Small intestine (tissue), 7 donors: Measurements from ENCODE around the gene FARS2. TPM values are rescaled to one million over a fixed set of nuclear protein-coding genes. Genes with fewer than 3 reads are reported as not detected.

Source experiments
- DNase-seq, 2 donors: peaks; one replicate each; pipeline versions ENCODE4 v3.0.0 to v3.0.0-alpha.2; 2013
- FAIRE-seq: peaks from 2 replicates; lab custom pipeline; 2012; peaks lifted over from hg19 to GRCh38; lab: Jason Lieb, UNC
- H3K27ac ChIP-seq, 3 donors: one replicate each; pipeline ENCODE4 v1.5.1; 2013; ENCODE audit warnings: low read length in 2 of 3, mild to moderate bottlenecking in 2 of 3, control low read depth in 1 of 3, inconsistent platforms in 1 of 3, low read depth in 1 of 3, moderate library complexity in 1 of 3
- H3K27me3 ChIP-seq, 3 donors: one replicate each; pipeline ENCODE4 v1.6.1; 2013; ENCODE audit warnings: low read length in 3 of 3, inconsistent platforms in 1 of 3; ENCODE audit not compliant: control insufficient read depth in 3 of 3, insufficient read depth in 3 of 3
- H3K36me3 ChIP-seq, 3 donors: one replicate each; pipeline ENCODE4 v1.6.1; 2013; ENCODE audit warnings: low read length in 3 of 3, inconsistent platforms in 1 of 3, low read depth in 1 of 3, mild to moderate bottlenecking in 1 of 3, moderate library complexity in 1 of 3; ENCODE audit not compliant: control insufficient read depth in 3 of 3, insufficient read depth in 2 of 3
- H3K4me1 ChIP-seq, 3 donors: one replicate each; pipeline ENCODE4 v1.6.1; 2013; ENCODE audit warnings: low read length in 2 of 3, inconsistent platforms in 1 of 3, low read depth in 1 of 3, mild to moderate bottlenecking in 1 of 3, moderate library complexity in 1 of 3; ENCODE audit not compliant: control insufficient read depth in 3 of 3, insufficient read depth in 2 of 3
- H3K4me3 ChIP-seq, 3 donors: one replicate each; pipeline ENCODE4 v1.5.1; 2013; ENCODE audit warnings: low read length in 3 of 3, control low read depth in 1 of 3, inconsistent platforms in 1 of 3, low read depth in 1 of 3, mild to moderate bottlenecking in 1 of 3, moderate library complexity in 1 of 3
- H3K9me3 ChIP-seq, 2 donors: one replicate each; pipeline ENCODE4 v1.6.1; 2013; ENCODE audit warnings: low read depth in 1 of 2, low read length in 1 of 2; ENCODE audit not compliant: control insufficient read depth in 2 of 2, insufficient read depth in 1 of 2
- WGBS, 3 donors: extraction: QIAGEN DNeasy Blood & Tissue Kit; methylation state at CpG; one replicate each; pipeline ENCODE4 v1.1.7; 2013; 5-methylcytosine and 5-hydroxymethylcytosine counted together
- polyA plus RNA-seq, 4 donors: library from polyadenylated mRNA; stranded (reverse) in 3 of 4; unstranded in 1 of 4; fragments of 200-250 nt in 3 of 4; fragments of 120-200 nt in 1 of 4; gene quantifications; one replicate each; pipeline versions ENCODE4 v1.2.1 to v1.2.3, GENCODE V29; 2013
- donor health status: healthy with polysubstance abuse.
- donor health status: control.
- donor health status: control.
- donor health status: Bipolar disorder and iron deficiency.
- donor health status: healthy.

FARS2 gene
- polyA plus RNA-seq, 4 donors: 6.0 to 16.6 (median 11.8) TPM

DNA sequence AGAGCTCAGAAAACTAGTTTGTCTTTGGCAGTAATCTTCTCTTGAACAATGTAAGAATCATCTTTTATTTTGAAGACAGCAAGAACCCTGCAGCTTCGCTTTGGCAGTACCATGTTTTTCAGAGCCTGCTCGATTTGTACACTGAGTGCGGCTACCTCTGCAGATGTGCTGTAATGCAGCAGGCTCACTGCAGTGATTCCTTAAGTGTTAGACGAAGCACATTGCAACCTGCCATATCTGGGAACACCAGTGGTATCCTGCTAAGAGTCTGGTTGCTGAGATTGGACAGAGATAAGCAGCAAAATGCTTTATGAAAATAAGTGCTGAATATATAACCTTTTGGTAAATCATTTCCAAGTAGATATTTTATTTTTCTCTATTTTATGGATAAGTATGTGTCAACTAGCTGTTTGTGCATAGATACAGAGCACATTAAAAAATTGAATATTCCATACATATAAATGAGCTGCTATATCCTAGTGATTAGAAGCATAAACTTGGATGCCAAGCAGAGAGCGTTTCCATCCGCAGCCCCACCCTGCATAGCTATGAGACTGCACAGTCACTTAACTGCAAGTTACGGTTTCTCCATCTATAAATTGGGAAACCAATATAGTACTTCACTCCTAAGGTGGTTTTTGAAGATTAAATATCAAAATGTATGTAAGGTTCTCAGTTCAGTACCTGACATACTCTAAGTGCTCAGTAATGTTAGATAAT lies 328.3 kb downstream of the FARS2 start:
- WGBS, 3 donors: 95 to 96% (median 96%) methylated on average over 7 of the region's 7 CpGs
- no peak overlapping the region for H3K4me3 ChIP-seq
- FAIRE-seq: no peak

GRCh38 chr6:5590187-5590586 lies 328.9 kb downstream of the FARS2 start:
- no peak for FAIRE-seq
- Histone ChIP-seq H3K9me3 (no peaks in the 10 kb centered on the region), H3K4me1 (no peaks in the 10 kb centered on the region), H3K27ac (no peak overlapping the region), H3K36me3 (no peaks in the 10 kb centered on the region), H3K27me3 (no peaks in the 10 kb centered on the region), H3K4me3 (no peak overlapping the region)
- WGBS, 3 donors: 81 to 91% (median 86%) methylated on average over 5 of the region's 5 CpGs
- DNase-seq: no peak

More for the DNA sequence above, 328.3 kb downstream of the FARS2 start:
- Histone ChIP-seq H3K9me3 (no peaks in the 10 kb centered on the region), H3K4me1 (no peaks in the 10 kb centered on the region), H3K27ac (no peak overlapping the region), H3K27me3 (no peaks in the 10 kb centered on the region), H3K36me3 (no peaks in the 10 kb centered on the region)
- DNase-seq: no peak

DNA sequence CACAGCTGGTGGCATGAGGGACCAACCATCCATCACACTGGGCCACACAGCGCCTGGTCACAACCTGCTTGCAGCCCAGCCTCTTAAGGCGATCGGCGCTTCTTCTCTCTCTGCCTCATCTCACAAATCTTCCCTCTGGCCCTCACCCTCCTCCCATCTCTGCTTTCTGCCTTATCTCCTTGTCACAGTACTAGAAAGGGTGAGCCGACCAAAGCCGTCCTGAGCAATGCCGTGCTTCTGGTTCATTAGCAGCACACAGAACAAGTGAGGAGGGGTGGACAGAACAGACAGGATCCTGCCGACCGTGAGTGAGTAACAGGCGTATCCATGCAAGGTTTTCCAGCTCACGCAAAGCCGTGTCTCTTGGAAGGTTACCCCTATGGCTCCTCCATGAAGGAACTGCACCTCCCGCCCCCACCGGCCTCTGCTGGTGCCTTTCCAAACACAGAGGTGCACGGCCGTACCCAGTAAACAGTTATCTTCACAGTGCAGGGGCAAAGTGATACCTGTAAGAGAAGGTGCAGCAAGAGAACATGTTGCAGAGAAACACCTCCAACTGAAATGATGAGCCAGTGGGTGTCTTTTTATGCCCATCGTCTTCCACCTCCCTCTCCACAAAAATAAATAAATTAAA lies 331.7 kb downstream of the FARS2 start:
- 80 to 94% (median 84%) methylated on average over 17 of the region's 17 CpGs for whole genome bisulfite sequencing, 3 donors
- Histone ChIP-seq H3K27me3 (no peaks in the 10 kb centered on the region), H3K27ac (no peak overlapping the region), H3K4me3 (no peak overlapping the region), H3K9me3 (no peaks in the 10 kb centered on the region), H3K36me3 (no peaks in the 10 kb centered on the region), H3K4me1 (no peaks in the 10 kb centered on the region)
- FAIRE-seq: no peak
- no peak for DNase-seq

- no peak for DNase-seq
- Histone ChIP-seq H3K4me1 (no peaks in the 10 kb centered on the region), H3K4me3 (no peak overlapping the region), H3K27ac (no peak overlapping the region), H3K36me3 (no peaks in the 10 kb centered on the region), H3K9me3 (no peaks in the 10 kb centered on the region), H3K27me3 (no peaks in the 10 kb centered on the region)
- FAIRE-seq: no peak
- WGBS, 3 donors: 93 to 96% (median 95%) methylated on average over 7 of the region's 7 CpGs
These were observed 333.9 kb downstream of the FARS2 start for GRCh38 chr6:5595184-5595583.

- FAIRE-seq: no peak
- 89 to 97% (median 94%) methylated on average over 7 of the region's 7 CpGs for WGBS, 3 donors
These were observed 336.1 kb downstream of the FARS2 start for GRCh38 chr6:5597413-5597812.

GRCh38 chr6:5598123-5598522 lies 336.8 kb downstream of the FARS2 start:
- H3K4me3 ChIP-seq: no peak overlapping the region
- 95 to 97% (median 96%) methylated on average over 3 of the region's 3 CpGs for WGBS, 3 donors
- no peak overlapping the region for H3K27ac ChIP-seq
- no peaks in the 10 kb centered on the region for H3K4me1 ChIP-seq
- no peak for DNase-seq
- H3K27me3 ChIP-seq: no peaks in the 10 kb centered on the region
- no peaks in the 10 kb centered on the region for H3K36me3 ChIP-seq
- FAIRE-seq: no peak
- no peaks in the 10 kb centered on the region for H3K9me3 ChIP-seq

More at GRCh38 chr6:5597413-5597812, 336.1 kb downstream of the FARS2 start:
- DNase-seq: no peak
- Histone ChIP-seq H3K27ac (no peak overlapping the region), H3K9me3 (no peaks in the 10 kb centered on the region), H3K4me1 (no peaks in the 10 kb centered on the region), H3K27me3 (no peaks in the 10 kb centered on the region), H3K4me3 (no peak overlapping the region), H3K36me3 (no peaks in the 10 kb centered on the region)

DNA sequence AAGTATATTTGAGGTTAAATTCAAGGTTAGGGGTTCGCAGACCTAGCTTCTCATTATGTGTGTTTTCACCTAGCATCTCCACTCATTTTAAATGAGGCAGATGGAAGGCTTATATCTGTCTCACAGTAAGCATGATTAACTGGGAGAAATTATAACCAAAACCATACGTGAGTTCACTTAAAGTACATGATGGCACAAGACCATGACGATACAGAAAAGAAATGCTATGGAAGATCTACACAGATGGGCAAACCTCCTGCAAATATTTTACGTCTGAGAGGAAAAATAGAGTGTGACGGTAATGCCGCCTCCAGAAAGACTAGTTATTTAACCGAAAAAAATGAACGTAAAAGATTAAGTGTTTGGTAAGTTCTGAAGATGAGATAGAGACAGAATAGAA lies 337.8 kb downstream of the FARS2 start:
- DNase-seq: no peak
- 91 to 96% (median 95%) methylated on average over 8 of the region's 8 CpGs for WGBS, 3 donors
- H3K9me3 ChIP-seq: no peaks in the 10 kb centered on the region
- no peak overlapping the region for H3K4me3 ChIP-seq
- no peaks in the 10 kb centered on the region for H3K36me3 ChIP-seq
- no peaks in the 10 kb centered on the region for H3K4me1 ChIP-seq
- no peak overlapping the region for H3K27ac ChIP-seq
- H3K27me3 ChIP-seq: no peaks in the 10 kb centered on the region
- FAIRE-seq: no peak

GRCh38 chr6:5605937-5606336 lies 344.6 kb downstream of the FARS2 start:
- no peak for FAIRE-seq
- Histone ChIP-seq H3K4me3 (no peak overlapping the region), H3K4me1 (no peaks in the 10 kb centered on the region), H3K36me3 (no peaks in the 10 kb centered on the region), H3K27me3 (no peaks in the 10 kb centered on the region), H3K27ac (no peak overlapping the region), H3K9me3 (no peaks in the 10 kb centered on the region)
- no peak for DNase-seq
- WGBS, 3 donors: 92 to 96% (median 92%) methylated on average over 5 of the region's 5 CpGs
